ELR (cell line): ENCODE results near the gene AKR1B1.

Experiments
- DNase-seq: peaks from one replicate; pipeline ENCODE4 v3.0.0-alpha.2; 2015; ENCODE audit warnings: low read depth

Gene AKR1B1

DNA sequence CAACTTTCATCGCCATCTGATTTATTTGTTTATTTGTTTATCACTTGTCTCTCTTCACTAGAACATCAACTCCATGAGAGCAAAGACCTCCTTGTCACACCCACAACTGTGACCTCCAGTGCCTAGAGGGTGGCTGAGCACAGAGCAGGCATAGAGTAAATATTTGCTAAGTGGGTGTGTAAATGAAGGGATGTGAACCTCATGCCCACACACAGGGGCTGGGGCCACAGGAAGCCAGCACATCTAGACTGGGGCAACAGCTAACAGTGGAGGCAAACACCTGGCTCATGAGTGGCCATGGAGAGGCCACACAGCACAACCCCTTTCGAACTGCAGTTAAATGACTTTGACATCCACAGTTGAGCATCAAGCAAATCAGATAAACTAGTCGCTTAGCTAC lies 39.8 kb downstream of the AKR1B1 start:
- DNase-seq = no peak

DNA sequence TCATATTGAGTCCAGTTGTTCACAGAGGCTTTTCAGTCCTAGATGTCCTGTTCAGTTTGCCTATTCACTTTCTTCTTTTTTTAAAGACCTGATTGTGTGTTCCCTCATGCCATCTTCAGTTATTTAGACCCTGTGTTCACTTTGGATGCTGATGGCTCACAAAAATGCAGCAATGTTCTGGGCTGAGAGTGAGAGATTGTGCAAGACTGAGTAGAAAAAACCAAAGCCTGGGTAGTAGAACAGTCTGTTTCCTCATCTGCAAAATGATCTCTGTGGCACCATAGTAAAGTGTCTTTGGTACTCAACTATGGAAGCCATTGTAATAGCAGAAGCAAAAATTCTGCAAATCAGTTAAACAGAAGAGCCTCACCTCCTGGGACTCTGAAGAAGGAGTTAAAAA lies 43.2 kb downstream of the AKR1B1 start:
- DNase-seq = no peak

DNA sequence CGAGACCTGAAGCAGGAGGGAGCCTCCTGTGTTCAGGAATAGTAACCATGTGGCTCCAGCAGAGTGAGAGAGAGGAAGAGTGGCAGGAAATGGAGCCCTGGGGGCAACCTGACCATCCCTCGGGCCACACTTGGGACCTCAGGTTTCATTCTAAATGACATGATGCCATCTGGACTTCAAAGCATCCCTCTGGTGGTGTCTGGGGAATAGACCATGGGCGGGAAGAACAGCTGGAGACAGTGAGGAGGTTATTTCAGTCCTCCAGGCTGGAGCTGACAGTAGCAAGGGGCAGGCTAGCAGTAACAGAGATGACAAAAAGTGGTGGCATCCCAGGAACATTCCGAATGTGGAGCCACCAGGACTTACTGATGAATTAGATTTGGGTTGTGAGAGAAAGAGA lies 44.8 kb downstream of the AKR1B1 start:
- no peak for DNase-seq

DNA sequence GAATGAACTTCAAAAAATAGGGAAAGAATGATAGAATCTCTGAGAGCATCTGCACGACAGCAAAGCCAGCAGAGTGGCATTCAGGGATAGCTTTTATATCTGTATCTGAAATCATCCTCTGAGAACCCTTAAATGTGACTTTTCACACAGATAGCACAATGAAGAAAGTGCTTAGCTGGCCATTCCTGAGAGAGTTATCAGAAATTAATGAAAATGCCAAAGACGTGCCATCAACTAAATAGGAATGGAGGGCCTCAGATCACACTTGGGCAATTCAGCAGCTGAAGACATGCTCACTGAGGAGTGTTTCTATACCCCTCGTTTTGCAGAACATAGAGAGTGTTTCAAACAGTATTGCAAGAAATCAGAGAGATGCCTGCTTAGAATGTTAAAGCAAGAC lies 51.6 kb downstream of the AKR1B1 start:
- no peak for DNase-seq

DNA sequence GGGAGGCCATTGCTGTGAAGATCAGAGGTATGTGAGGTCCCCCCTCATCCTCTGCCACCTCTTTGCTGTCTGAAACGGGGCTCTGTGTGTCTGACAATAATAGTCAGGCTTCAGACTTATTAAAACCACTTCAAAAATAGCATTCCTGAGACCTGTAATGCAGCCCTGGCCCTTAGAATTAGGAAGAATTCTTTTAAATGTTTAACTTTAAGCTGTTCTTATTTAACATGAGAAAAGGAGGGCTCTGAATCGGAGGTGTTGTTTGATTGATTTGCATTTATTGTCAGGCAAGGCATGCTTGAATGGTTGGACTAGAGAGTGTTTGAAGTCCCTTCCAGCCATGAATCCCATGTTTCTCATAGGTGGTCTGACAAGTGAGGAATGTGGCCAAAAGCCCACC lies 52.5 kb downstream of the AKR1B1 start:
- DNase-seq = no peak

DNA sequence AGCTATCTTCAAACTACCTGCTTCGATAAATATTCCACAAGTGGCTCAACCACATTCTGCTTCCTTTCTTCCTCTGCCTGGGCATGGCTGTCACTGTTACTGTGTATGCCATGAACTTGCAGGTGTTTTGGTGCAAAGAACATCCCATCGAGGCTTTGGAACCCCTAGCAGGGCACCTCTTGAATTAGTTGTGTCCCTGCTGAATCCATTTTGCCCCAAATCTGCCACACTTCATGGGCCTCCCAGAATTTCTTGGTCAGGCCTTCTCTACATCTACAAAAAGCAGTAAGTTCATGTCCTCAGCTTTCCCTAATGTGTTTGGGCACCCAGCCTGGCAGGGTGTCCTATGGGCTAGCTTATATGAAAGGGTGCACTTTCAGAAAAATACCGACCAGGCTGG lies 53.6 kb downstream of the AKR1B1 start:
- DNase-seq = no peak

DNA sequence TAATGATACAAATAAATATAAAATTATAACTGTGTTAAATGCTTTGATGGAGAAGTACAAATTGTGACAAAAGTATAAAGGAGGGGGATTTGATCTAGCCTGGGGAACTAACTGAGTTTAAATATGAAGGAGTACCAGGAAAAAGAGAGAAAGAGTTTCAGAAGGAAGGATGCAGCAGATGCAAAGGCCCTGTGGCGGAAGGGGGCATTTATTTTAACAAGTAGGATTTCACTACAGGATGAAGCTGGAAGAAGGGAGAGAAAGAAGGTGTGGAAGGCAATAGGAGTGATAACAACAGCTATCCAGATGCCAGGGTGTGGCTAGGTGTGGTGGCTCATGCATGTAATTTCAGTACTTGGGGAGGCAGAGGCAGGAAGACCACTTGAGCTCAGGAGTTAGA lies 55.8 kb downstream of the AKR1B1 start:
- DNase-seq = no peak

DNA sequence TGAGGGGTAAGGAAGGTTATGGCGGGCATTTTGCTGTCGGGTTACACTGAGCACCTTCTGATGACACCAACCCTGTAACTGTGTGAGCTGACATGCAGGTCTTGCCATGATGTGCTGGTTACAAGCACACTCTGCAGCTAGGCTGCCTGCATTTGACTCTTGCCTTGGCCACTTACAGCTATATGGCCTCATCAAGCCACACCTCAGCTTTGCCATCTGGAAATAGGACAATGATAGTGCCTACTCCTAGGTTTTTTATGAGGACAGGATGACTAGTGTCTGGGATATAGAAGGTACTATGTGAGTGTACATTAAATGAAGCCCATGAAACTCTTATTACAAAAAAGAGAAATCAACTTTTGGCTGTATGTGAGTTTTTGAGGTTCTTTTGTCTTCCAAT lies 58.0 kb downstream of the AKR1B1 start:
- no peak for DNase-seq

DNA sequence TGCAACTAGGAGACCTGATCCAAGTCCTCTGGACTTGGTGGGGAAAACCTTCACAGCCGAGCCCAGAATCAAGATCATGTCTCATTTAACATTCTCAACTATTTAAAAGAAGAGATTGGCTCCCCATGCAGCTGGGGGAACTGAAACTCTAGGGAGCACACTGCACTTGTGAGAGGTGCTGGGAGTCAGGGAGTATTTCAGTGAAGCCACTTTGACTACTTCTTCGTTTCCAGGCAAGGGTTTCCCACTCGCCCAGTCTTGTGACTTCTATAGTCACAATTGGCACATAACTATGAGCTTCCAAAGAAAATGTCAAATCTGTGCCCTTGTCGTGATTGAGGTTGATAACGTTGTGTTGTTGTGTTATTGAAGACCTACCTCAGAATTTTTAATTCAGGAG lies 62.9 kb downstream of the AKR1B1 start:
- DNase-seq = no peak

DNA sequence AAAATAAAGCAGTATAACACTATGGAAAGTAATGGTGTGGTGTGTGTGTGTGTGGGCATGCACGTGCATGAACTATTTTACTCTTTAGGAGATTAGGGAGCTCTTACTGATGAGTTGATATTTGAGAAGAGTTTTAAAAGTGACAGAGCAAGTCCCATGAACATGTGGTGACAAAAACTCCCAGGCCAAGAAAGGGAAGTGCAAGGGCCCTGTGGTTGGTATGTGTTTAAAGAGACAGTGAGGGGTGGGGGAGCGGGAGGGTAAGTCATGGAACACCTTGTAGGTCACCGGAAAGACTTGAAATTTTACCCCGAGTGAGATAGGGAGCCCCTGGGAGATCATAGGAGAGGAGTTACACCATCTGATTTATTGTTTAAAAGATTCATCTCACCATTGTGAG lies 63.3 kb downstream of the AKR1B1 start:
- DNase-seq = no peak

DNA sequence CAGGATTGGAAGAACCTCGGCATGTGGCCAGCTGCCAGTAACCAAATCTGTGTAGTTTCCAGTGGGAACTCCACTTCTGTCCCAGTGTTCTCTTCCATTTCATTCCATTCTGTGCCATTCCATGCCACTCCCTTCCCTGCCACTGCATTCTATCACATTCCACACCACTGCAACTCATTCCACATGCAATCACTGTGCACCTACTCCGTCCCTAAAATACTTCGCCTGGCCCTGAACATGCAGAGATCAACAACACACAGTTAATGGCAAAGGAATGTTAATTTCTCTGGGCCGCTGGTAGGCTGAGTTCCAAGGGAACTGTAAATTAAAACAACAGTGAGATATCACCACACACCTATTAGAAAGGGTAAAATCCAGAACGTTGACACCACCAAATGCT lies 64.8 kb downstream of the AKR1B1 start:
- no peak for DNase-seq
